Activated effector memory CD4-positive, alpha-beta T cell treated with anti-CD3 and anti-CD28 coated beads, Interleukin-2, amount 50 U/mL, for 16 hours (primary cell): Measurements from ENCODE around the gene C17orf114.

Source experiments
- DNase-seq: peaks from one replicate; pipeline ENCODE4 v3.0.0-alpha.2; 2020

Gene C17orf114

DNA sequence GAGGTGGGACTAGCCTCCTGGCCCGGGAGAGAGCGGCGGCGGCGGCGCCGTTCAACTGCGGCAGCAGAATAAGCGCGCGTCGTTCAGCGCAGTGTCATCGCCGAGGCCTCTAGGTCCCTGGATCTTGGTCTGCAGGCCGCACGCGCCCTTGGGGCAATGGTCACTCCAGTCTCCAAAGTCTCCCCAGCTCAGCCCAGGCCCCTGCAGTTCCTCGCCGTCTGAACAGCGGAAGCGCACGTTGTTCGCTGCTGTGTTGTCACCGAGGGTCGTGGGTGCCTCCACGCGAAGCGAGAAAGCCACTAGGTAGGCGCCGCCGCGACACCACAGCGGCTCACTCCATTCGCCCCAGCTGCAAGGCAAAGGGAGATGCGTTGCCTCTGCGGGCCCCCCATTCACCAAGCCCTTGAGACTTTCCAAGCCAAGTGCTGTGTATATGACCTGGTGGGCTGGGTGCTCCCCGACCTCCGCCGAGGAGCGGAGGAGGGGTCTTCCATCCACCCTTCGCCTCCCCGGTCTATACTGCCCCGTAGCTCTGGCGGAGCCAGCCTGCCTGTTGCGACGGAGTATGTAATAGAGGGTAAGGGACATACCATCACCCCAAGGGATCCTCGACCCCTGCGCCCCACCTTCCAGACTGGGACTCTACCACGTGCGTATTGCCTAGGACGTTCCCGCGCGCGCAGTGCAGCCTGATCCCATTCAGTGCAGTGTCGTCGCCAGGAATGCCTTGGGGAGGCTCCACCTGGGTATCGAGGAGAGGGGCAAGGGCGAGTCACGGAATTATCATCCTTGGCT lies 16.6 kb downstream of the C17orf114 start:
- DNase-seq, result no peak

DNA sequence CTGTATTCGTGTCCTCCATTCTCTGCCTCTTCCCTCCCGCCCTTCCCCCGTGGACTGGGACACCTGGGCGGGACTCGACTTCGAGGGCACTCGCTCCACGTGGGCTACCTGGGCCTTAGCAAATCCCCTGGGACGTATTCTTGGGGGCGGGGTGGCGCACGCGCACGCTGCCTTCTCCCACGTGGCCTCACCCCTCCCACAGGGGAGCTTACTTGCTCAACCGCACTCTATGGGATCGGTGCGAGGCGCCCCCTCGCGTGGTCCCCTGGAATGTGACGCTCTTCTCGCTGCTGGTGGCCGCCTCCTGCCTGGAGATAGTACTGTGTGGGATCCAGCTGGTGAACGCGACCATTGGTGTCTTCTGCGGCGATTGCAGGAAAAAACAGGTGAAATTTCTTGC lies 19.5 kb downstream of the C17orf114 start:
- DNase-seq, result no peak

DNA sequence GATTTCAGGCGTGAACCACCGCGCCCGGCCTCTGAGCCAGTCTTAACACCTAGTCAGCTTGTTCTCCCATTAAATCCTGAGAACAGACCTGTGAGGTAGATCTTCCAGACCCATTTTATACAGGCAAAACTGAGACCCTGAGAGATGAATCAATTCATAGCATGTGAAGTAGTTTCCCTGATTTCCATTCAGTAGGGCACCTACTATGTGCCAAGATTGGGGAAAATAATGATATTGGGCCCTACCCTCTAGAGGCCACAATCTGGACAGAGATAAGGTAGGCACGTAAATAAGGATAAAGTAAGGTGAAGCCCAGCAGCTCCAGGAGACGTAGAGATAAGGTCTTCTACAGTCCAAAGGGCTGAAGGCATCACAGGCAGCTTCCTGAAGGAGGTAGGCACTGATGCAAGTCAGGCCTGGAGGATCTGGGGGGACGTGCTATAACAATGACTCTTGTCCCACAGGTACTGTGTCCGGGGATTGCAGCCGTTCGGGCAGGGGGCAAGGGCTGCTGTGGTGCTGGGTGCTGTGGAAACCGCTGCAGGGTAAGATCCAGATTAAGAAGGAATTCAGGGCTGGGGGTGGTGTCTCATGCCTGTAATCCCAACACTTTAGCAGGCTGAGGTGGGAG lies 21.7 kb downstream of the C17orf114 start:
- no peak for DNase-seq

DNA sequence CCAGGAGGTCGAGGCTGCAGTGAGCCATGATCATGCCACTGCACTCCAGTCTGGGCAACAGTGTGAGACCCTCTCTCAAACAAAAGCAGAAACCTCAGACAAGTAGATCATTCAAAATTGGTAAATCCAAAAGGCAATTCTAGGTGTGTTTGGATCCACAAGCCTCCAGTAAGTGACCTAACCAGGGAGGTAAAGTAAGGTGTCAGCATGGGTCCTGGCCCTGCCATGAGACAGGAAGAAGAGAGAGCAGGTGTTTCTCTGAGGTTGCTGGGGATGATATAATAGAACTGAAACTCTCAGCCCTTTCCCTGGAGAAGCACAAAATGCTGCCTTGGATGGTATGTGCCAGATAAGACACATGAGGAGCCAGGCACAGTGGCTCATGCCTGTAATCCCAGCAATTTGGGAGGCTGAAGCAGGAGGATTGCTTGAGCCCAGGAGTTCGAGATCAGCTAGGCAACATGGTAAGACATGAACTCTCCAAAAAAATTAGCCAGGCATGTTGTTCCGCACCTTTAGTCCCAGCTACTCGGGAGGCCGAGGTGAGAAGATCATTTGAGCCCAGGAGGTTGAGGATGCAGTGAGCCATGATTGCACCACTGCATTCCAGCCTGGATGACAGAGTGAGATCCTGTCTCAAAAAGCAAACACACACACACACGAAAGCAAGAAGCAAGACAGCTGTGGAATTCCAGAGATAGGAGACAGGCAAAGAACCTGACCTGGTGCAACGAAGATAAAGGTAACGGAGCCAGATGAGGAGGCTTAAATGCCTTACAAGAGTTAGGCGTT lies 24.0 kb downstream of the C17orf114 start:
- DNase-seq, result no peak

DNA sequence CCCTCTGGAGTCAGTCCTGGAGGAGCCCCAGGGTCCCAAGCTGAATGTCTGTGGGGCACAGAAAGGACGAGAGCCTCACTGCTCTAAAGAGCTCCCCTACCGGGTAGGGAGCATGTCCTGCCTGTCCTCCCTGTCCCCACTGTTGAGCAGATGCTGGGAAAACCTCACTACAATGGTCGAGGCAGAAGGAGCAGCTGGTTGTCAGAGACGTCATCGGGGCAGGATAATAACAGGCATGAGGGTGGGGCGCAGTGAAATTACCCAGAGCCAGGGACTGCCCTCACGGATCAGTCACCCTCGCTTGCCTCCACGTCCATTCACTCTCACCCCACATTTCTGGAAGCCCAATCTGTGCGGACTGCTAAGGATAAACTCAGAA lies 29.9 kb downstream of the C17orf114 start:
- DNase-seq, result no peak

DNA sequence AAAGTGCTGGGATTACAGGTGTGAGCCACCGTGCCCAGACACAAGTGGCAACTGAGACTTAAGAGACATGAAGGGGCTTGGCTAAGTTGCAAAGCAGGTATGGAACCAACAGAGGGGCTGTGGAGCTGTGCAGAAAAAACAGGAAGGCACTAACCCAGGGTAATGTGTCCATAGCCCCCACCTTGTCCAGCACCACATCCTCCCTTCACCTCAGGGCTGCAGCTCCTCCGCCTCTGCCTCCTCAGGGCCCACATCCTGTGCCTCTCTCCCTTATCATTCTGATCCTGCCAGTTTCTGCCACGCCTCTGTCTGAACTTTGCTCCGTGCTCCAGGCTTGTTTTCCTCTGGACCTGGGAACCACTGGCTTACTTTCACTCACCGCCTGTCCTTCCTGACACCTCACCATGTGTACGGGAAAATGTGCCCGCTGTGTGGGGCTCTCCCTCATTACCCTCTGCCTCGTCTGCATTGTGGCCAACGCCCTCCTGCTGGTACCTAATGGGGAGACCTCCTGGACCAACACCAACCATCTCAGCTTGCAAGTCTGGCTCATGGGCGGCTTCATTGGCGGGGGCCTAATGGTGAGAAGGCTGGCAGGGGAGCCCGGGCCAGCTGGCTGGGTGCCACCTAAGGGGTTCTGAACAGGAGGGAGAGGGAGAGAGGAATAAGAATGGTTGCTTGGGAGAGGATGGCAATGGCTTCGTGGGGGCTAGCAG lies 30.5 kb downstream of the C17orf114 start, which contains the start of gene TM4SF5:
TSS of gene TM4SF5 (plus strand) at position 368 of the 716 bp plus-strand sequence. CDS start at position 405, 37 bp downstream.
- no peak for DNase-seq

DNA sequence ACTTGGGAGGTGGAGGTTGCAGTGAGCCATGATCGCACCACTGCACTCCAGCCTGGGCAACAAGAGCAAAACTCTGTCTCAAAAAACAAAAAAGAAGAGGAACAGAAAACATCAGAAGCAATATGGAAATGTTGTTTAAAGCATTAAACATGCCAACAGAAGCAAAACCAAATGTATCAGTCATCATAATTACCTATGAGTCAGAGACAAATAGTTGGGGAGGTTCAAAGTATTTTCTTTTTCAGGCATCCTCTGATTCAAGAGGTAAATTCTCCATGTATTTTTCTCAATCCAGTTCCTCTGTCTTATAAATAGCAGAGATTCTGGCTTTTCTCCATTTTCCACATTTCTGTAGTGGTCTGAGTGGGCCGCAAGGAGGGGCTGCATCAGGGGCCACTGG lies 32.5 kb downstream of the C17orf114 start:
- no peak for DNase-seq

DNA sequence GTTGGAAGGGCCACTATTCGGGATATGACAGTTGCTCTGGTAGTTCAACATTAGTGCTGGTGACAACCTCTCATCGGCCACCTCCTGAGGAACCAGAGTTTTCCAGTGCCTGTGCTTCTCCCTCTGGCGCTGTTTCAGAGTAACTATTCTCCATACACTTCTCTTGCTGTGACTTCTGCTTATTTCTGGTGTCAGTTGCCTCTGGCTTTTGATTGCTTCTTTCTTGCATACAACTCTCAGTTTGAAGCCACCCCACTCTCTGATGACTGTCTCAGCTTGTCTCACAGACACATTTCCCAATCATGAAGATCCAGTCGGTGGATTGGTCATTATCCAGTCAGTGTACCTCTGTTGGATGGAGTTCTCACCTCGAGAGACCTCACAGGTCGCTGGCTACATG lies 33.8 kb downstream of the C17orf114 start:
- DNase-seq, result no peak

DNA sequence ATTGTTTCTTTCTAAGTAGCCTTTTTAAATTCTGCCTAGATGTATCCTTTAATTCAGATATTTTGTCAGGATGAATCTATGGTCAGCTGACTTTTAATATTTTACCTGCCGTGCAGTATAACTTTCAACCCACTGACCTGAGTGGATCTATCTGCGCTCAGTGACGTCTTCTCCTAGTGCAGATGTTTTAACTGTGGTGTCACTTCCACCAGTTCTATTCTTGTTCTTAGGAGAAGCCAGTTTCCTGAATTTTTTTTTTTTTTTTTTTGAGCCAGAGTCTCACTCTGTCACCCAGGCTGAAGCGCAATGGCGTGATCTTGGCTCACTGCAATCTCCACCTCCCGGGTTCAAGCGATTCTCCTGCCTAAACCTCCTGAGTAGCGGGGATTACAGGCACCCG lies 35.4 kb downstream of the C17orf114 start:
- DNase-seq, result no peak

DNA sequence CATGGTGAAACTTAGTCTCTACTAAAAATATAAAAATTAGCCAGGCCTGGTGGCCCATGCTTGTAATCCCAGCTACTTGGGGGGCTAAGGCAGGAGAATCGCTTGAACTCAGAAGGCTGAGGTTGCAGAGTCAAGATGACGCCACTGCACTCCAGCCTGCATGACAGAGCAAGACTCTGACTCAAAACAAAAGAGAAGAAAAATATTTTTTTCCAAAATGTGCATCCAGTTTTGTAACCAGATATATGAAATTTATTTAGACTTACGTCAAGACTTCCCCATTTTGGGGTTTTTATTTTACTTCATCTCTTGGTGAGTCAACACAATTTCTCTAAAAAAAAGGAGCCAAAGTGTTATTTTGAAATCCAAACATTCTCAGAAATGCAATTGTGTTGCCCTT lies 35.9 kb downstream of the C17orf114 start:
- DNase-seq, result no peak

DNA sequence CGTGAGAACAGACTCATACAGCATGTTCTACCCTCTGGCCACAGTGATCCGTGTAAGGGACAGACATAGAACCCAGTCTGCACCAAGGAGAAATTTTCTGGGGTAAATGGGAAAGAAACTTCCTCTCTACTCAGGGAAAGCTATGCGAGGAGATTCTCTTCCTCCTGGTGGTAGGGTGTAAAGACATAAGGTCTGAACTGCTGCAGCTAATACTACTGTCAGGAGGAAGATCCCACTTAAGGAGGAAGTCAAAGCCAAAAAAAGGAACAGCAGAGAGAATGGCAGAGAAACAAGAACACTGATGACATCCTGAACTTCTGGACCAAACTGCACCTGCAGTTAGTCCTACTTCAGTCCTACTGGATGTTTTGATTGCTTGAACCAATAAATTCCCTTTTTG lies 37.5 kb downstream of the C17orf114 start:
- no peak for DNase-seq

DNA sequence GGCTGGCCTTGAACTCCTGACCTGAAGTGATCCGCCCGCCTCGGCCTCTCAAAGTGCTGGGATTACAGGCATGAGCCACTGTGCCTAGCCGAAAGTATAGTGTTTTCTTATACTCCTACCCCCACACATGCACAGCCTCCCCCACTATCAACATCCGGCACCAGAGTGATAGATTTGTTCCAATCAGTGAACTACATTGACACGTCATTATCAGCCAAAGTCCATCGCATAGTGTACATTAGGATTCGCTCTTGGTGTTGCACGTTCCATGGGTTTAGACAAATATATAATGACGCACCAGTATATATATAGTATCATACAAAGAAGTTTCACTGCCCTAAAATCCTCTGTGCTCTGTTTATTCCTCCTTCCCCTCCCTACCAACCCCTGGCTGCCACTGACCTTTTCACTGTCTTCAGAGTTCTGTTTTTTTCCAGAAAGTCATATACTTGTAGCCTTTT lies 42.3 kb downstream of the C17orf114 start:
- no peak for DNase-seq

DNA sequence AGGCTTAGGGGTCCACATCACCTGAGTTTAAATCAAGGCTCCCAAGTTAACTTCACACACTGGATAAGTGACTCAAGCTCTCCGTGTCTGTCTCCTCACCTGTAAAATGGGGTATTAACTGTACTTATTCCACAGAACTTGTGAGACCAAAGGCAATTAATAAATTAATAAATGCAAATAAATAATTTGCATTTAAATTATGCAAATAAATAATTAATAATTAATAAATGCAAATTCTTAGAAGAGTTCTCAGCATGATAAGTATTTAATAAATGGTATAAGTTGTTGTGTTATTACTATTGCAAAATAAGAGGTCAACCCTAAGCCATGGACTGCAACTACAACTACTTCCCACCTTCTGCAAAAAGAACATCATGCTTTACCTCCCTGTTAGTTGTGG lies 48.7 kb downstream of the C17orf114 start:
- DNase-seq, result no peak

DNA sequence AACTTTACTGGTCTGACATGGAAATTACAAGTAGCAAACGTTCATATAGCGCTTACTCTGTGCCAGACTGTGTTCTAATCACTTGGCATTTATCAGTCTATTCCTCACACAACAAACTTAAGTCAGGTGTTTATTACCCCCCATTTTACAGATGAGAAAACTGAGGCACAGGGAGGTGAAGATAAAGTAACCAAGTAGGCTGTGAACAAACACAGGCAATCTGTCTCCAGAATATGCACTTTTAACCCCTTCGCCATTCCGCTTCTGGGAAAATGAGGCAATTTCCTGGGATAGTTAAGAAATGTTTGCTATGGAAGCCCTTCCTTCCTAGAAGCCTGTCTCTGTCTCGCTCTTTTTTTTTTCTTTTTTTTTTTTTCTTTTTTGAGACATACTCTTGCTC lies 50.2 kb downstream of the C17orf114 start:
- DNase-seq, result no peak
